PFSK-1 (cell line): Measurements from ENCODE around the gene DOK5.

Experiments
- FOXP2 ChIP-seq: optimal IDR thresholded peaks from 2 replicates; pipeline ENCODE3; 2011; ENCODE audit warnings: borderline replicate concordance, control low read depth, inconsistent platforms; ENCODE audit not compliant: insufficient read depth; ENCODE audit errors: extremely low read length, extremely low read depth
- POLR2AphosphoS5 ChIP-seq: IDR thresholded peaks from 2 replicates; pipeline ENCODE4 v1.6.1; 2012; ENCODE audit warnings: low read depth, mild to moderate bottlenecking, control low read depth, low read length, moderate library complexity
- REST ChIP-seq, 2 experiments: IDR thresholded peaks; 2 replicates each; pipeline versions ENCODE4 v1.6.1 to v1.8.0; 2011 to 2012; ENCODE audit warnings: low read depth in 2 of 2, low read length in 2 of 2, control low read depth in 1 of 2, inconsistent platforms in 1 of 2, mild to moderate bottlenecking in 1 of 2, moderate library complexity in 1 of 2; ENCODE audit not compliant: insufficient read depth in 1 of 2
- SIN3A ChIP-seq: IDR thresholded peaks from 2 replicates; pipeline ENCODE4 v1.6.1; 2012; ENCODE audit warnings: mild to moderate bottlenecking, low read length, moderate library complexity, borderline replicate concordance; ENCODE audit not compliant: insufficient read depth
- TAF1 ChIP-seq: IDR thresholded peaks from 2 replicates; pipeline ENCODE4 v1.6.1; 2012; ENCODE audit warnings: low read length, control low read depth, borderline replicate concordance; ENCODE audit not compliant: insufficient read depth

DOK5 gene

GRCh38 chr20:54648421-54649142, 173.2 kb downstream of the DOK5 start:
- TF ChIP-seq REST (IDR thresholded peaks at IDR 0.05; ENCODE audit: insufficient read depth in 1 of 2, low read depth in 2 of 2, low read length in 2 of 2) = no peak
- TF ChIP-seq SIN3A = no peak
- no peak for TF ChIP-seq FOXP2
- no peak for TF ChIP-seq POLR2AphosphoS5
- TF ChIP-seq TAF1 = no peak

- TF ChIP-seq FOXP2 (no peak), REST (IDR thresholded peaks at IDR 0.05; ENCODE audit: insufficient read depth in 1 of 2, low read depth in 2 of 2, low read length in 2 of 2) (no peak), TAF1 (no peak), SIN3A (no peak), POLR2AphosphoS5 (no peak)
Observed at GRCh38 chr20:54649511-54649962, 174.1 kb downstream of the DOK5 start.

- TF ChIP-seq REST (IDR thresholded peaks at IDR 0.05; ENCODE audit: insufficient read depth in 1 of 2, low read depth in 2 of 2, low read length in 2 of 2) = no peak
- TF ChIP-seq SIN3A = no peak
- TF ChIP-seq FOXP2 = no peak
- no peak for TF ChIP-seq POLR2AphosphoS5
- no peak for TF ChIP-seq TAF1
Observed at GRCh38 chr20:54650052-54650719, 174.8 kb downstream of the DOK5 start.

- TF ChIP-seq FOXP2 = no peak
- no peak for TF ChIP-seq TAF1
- no peak for TF ChIP-seq REST (IDR thresholded peaks at IDR 0.05; ENCODE audit: insufficient read depth in 1 of 2, low read depth in 2 of 2, low read length in 2 of 2)
- TF ChIP-seq SIN3A = no peak
- TF ChIP-seq POLR2AphosphoS5 = no peak
Observed at GRCh38 chr20:54651252-54651651, 175.9 kb downstream of the DOK5 start.

- TF ChIP-seq TAF1 (no peak), FOXP2 (no peak), SIN3A (no peak), REST (IDR thresholded peaks at IDR 0.05; ENCODE audit: insufficient read depth in 1 of 2, low read depth in 2 of 2, low read length in 2 of 2) (no peak), POLR2AphosphoS5 (no peak)
Observed at GRCh38 chr20:54654450-54654849, 179.1 kb downstream of the DOK5 start.
